Stimulated activated CD8-positive, alpha-beta memory T cell treated with anti-CD3 and anti-CD28 coated beads, Interleukin-12 subunit alpha, Interleukin-12 subunit beta, amount 100 ng/mL, for 4 hours (primary cell): ENCODE measurements around the gene AMH.

Experiments used
- DNase-seq: peaks from one replicate; pipeline ENCODE4 v3.0.0-alpha.2; 2020; ENCODE audit warnings: low read depth

AMH gene

DNA sequence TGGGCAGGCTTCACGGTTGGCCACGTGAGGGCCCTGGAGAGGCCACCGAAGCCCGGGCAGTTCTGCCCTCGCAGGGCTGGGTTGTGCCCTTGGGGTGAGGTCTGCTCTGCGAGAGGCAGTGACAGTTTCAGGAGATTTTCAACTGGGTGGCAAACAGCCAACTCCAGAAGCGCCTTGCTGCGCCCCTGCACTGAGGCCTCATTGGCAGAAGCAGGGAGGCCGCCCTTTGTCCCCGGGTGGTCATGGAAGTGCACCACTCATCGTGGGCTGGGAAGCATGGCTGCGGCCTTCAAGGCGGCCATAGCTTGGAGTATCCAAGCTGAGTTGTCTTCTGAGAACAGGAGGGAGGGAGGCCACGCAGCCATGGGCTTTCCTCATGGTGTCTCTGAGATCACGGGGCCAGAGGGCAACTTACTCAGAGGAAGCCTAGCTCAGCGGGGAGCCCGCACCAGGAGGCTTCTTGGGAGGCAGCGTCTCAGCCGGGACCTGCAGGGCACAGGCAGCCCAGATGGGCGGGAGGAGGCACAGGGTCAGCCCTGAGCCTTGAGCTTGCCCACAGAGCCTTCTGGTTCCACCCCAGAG is 27.8 kb upstream of the AMH start:
- DNase-seq, result no peak

DNA sequence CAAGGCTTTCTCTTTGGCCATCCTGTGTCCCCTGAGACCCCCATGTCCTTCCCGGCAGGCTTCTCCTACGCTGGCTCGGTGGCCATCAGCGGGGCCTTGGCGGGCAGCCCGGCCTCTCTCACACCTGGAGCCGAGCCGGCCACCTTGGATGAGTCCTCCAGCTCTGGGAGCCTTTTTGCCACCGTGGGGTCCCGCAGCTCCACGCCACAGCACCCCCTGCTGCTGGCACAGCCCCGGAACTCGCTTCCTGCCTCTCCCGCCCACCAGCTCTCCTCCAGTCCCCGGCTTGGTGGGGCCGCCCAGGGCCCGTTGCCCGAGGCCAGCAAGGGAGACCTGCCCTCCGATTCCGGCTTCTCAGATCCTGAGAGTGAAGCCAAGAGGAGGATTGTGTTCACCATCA is 27.2 kb upstream of the AMH start:
- DNase-seq, result no peak

DNA sequence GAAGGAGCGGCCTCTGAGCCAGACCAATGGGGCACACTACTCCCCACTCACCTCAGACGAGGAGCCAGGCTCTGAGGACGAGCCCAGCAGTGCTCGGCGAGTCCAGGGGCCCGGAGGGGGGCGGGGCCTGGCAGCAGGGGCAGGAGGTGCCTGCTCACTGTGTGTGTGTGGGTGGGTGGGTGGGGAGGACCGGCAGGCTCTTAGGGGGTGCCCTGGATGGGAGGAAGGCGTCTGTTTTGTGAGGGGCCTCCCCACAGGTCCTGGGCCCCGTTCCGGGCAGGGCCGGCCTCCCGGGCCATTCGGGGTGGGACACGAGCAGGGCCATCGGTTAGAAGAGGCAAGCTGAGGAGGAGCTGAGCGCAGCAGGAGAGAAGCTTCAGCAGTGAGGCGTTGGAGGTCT is 25.7 kb upstream of the AMH start:
- no peak for DNase-seq

DNA sequence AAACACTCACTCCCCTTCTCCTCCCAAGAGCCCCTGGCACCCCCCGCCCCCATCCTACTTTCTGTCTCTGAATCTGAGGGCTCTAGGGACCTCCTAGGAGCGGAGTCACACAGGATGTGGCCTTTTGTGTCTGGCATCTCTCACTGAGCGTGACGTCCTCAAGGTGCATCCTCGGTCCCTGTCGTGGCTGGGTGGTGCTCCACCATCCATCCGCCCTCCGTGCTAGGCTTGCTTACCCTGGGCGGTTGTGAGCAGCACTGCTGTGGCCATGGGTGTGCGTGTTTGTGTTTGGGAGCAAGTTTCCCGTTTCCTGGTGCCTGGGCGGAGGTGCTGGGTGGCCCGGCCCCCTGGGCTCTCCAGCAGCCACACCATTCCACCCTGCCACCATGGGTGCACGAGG is 25.2 kb upstream of the AMH start:
- no peak for DNase-seq

DNA sequence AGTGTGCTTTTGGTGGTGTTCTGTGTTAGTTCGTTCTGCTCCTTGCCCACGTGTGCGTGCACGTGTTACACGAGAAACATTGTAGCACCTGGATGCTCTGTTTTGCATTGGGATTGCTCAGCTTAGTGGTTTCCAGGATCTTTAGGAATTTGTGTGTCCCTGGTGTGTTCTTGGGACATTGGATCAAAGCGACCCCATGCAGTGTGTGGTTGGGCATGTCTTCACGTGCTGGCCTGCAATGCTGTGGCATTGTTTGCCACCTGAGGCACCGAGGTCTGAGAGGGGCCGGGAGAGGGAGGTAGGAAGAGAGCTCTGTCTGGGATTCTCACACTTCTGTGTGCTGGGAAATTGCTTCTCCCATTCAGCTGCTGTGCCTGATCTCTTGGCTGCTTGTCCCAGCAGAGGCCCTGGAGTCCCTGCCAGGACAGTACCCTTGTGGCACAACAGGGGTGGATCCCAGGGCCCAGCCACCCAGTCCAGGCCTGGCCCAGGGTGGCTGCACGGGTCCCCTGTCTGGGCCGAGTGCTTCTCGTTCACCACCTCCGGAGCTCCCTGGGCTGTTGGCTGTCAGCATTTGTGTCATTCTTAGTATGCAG is 24.3 kb upstream of the AMH start:
- no peak for DNase-seq

DNA sequence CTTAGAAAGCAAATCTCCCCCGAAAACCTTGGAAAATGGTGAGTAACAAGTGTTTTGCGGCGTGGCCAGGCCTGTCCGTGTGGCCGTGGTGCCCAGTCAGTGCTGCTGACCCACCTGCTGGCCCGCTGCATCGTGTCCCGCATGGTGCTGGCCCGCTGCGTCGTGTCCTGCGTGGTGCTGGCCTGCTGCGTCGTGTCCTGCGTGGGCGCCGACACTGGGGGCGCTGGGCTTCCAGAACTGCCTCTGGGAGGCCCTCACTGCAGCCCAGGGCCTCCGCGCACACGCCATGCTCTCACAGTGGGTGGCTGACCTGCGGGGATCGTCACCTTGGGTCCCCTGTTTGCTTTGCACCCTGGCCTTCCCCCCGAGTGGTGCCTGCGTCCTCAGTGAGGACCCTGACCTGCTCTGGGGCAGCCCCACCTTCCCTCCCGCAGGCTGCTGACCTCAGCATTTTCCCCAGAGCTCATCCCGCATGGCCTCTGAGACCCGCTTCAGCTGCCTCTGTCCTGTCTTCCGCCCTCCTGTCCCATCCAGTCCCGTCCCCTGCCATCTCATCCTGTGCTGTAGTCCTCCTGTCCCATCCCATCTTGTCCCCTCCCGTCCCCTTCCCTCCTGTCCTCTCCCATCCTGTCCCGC is 23.6 kb upstream of the AMH start:
- DNase-seq, result no peak

DNA sequence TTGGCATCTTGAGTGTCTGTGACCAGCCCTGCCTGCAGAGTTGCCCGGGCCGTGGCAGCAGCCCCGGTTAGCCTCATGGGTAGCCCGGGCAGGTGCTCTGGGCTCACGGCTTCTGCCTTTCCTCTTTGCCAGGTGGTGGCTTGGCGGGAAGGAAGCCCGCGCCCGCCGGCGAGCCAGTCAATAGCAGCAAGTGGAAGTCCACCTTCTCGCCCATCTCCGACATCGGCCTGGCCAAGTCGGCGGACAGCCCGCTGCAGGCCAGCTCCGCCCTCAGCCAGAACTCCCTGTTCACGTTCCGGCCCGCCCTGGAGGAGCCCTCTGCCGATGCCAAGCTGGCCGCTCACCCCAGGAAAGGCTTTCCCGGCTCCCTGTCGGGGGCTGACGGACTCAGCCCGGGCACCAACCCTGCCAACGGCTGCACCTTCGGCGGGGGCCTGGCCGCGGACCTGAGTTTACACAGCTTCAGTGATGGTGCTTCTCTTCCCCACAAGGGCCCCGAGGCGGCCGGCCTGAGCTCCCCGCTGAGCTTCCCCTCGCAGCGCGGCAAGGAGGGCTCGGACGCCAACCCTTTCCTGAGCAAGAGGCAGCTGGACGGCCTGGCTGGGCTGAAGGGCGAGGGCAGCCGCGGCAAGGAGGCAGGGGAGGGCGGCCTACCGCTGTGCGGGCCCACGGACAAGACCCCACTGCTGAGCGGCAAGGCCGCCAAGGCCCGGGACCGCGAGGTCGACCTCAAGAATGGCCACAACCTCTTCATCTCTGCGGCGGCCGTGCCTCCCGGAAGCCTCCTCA is 22.9 kb upstream of the AMH start:
- DNase-seq, result no peak

DNA sequence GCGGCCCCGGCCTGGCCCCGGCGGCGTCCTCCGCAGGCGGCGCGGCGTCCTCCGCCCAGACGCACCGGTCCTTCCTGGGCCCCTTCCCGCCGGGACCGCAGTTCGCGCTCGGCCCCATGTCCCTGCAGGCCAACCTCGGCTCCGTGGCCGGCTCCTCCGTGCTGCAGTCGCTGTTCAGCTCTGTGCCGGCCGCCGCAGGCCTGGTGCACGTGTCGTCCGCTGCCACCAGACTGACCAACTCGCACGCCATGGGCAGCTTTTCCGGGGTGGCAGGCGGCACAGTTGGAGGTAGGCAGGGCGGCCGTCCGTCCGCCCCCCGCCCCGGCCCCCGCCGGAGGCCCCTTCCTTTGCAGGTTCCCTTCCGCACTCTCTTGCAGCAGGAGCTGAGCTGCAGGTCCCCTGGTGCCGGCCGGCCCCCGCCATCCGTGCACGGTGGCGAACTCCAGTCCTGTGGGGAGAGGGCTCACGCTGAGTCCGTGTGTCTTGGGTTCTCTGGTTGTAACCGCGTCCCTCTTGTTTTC is 22.2 kb upstream of the AMH start:
- DNase-seq, result no peak

DNA sequence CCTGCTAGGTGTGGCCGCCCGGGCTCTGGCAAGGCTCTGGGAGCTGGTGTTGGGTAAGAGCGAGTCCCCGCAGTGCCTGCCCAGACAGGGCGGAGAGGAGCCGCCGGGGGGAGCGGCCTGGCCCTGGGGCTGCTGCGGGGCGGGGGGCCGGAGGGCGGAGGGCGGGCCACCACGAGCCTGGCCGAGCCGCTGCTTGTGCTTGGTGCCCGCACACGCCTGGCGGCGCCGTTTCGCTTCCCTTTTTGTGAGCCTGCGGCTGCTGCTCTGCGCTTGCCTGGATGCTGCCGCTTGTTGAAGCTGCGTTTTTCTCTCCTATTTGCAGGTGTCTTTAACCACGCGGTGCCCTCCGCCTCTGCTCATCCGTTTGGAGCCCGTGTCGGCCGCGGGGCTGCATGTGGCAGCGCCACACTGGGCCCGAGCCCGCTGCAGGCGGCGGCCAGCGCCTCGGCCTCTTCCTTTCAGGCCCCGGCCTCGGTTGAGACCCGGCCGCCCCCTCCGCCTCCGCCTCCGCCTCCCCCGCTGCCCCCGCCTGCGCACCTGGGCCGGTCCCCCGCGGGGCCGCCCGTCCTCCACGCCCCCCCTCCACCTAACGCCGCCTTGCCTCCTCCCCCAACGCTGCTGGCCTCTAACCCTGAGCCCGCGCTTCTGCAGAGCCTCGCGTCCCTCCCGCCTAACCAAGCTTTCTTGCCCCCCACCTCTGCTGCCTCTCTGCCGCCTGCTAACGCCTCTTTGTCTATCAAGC is 21.5 kb upstream of the AMH start:
- DNase-seq, result no peak

DNA sequence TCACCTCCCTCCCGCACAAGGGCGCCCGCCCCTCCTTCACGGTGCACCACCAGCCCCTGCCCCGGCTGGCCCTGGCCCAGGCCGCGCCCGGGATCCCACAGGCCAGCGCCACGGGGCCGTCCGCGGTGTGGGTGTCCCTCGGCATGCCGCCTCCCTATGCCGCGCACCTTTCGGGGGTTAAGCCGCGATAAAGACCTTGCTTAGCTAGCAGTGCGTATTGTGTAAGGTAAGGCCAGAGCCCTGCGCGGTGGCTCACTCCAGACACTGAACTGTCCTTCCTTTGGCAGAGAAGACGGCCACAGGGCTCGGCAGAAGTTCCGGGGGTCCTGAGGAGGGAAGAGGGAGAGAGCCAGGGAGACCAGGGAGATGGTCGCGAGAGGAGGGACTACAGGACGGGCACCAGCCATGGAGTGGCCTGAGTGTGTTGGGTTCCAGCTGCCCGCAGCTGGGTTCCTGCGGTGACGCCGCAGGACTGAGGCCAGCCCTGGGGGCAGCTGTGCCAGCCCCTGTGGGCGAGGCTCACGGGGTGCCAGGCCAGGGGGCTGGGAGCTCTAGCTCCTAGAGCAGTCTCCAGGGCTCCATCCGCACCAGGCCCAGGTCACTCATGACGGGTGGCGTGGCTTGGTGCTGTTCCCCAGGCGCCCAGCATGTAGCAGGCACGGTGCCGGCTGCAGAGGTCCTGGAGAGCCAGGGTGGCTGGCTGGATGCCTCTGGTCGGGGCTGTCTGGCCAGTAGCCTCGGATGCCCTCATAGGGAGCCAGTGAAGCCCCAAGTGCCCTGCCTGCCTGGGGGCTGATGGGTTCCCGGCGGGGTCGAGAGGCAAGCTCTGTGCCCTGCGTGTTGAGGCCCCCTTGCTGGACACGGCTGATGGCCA is 20.7 kb upstream of the AMH start:
- no peak for DNase-seq

DNA sequence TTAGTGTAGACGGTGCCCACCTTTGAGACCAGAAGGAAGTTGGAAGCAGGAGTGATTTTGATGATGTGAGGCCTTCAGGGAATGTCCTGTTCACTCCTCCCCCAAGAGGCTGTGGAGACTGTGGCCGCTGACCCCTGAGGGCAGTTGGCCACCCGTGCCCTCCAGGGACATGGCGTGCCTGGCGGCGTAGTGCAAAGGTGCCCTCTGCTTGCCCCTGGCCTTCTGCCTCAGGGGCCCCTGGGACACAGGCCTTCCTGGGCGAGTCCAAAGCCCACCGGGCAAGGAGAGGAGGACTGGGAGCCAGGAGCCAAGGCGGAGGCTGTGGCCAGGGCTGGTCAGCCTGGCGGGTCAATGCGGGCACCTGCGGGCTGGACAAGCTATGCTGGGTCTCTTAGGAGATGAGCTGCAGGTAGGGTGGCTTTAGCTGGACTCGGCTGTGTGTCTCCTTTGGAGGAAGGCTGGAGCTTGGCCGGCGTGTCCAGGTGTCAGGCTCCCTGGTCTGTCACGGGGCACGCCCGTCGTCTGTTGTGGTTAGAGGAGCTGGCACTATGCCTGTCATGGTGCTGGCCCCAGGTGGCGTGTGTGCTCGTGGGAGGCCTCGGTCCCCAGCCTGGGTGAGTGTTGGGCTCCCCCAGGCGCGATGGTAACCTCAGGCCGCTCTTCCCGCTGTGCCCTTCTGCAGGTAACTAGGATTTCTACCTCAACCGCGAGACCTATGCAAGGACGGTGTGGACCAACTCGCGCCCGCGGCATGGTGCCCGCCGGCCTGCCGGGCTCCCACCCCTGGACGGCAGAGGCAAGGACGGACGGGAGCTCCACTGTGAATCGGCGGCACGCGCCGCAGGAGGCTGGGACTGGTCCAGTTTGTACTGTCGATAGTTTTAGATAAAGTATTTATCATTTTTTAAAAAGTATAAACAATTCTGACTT is 19.8 kb upstream of the AMH start:
- DNase-seq, result no peak

DNA sequence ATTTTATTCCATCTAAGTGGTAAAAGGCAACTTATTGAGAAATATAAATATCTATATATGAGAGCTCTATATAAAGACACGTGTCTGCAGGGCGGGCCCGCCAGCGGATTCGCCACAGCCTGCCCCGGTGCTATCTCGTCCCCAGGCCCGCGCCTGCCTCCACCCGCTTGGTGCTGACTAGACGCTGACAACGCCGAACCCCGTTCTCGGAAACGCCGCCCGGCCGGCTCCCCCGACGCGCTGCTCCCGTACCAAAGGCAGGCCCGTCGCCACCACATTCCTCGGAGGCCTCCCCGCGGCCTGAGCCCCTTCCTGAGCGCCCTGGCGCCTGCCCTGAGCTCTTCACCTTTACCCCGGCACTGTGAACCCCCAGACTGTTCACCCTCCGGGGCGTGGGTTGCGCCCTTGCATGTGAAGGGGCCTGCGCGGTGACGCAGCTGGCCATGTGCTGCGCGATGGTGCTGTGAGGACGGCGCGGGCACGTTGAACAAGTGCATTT is 19.0 kb upstream of the AMH start:
- no peak for DNase-seq

DNA sequence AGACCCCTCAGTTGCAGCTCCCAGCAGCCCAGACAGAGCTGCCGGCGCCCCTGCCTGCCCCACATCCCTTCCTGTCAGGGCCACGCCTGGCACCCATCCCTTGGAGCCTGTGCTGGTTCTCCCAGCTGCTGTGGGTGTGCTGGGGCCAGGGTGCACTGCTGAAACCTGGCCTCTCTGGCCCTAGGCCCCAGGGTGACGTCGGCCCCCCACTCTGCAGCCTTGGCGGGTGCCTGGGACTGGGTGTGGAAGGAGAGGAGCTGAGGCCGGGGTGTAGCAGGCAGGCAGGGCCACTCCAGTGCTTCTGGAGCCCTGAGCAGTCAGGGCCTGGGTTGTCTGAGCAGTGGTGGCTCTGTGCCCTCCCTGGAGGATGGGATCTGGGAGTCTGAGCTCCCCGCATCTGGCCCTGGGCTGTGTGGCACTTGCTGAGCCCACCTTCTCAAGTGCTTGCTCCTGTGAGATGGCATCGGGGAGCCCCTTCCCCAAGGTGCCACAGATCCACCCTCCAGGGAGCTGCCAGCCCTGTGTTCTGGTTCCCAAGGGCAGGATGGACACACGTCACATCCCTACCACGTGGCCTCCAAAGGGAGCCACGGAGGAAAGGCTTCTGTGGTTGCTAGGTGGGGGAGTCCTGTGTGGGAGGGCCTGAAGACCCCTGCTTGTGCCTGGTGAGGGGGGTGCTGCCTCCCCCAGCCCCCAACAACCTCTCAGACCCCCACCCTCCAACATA is 18.2 kb upstream of the AMH start:
- DNase-seq, result no peak

DNA sequence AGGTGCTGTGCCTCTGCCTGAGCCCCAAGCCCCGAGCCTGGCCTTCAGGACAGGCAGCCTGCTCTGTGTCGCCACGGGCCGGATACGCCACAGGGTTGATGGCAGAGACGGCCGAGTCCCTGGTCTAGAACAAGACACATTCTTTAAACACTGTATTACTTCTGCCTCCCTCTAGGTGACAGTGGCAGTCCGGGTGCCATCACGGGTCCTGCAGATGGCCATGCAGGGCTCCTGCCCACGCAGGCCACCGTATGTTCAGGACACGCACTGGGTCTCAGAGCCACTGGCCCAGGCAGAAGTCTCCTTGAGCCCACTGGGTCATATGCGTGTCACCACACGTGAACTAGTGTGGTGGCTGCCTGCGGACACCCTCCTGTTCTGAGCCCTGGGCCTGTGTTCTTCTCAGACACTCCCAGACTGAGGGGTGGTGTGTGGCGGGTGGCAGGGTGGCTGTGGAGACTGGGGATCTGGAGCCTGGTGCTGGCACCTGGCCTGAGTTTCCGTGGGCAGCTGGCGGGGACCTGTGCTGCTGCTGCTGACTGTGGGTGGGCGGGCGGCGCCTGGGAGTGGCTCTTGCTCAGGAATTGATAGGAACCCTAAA is 17.4 kb upstream of the AMH start:
- no peak for DNase-seq

DNA sequence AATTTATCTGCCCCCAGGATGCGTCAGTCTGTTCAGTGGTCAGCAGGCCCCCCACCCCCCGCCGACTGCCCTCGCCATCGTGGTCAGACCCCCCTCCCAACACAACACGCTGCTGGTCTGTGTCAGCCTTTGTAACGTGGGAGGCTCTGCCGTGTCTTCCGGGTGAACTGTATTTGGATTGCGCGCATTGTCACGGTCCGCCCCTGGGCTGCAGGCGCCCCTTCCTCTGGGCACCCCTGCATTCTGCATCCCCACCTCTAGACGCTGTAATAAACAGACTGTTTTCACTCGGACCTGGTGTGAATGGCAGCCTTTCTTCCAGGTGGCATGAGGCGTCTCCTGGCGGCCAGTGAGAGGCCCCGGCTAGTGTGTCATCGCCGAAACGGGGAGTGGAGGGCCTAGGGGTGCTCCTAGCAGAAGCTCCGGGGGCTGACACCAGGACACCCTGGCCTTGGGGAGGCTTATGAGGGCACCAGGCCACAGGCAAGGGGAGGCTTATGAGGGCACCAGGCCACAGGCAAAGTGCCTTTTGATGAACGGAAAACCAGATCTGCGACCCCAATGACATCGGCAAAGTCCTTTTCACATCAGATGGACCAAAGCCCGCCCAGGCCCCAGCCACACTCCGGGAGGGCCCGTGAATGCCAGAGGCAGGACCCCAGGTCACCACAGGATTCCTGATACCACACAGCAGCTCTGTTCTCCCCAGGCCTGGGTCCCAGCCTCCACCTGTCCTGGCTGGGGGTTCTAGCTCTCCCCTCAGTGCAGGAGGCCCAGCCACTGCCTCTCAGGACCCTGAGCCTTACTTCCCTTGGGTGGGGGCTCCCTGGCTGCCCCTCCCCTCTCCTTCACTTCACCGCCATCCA is 16.6 kb upstream of the AMH start:
- DNase-seq, result no peak

DNA sequence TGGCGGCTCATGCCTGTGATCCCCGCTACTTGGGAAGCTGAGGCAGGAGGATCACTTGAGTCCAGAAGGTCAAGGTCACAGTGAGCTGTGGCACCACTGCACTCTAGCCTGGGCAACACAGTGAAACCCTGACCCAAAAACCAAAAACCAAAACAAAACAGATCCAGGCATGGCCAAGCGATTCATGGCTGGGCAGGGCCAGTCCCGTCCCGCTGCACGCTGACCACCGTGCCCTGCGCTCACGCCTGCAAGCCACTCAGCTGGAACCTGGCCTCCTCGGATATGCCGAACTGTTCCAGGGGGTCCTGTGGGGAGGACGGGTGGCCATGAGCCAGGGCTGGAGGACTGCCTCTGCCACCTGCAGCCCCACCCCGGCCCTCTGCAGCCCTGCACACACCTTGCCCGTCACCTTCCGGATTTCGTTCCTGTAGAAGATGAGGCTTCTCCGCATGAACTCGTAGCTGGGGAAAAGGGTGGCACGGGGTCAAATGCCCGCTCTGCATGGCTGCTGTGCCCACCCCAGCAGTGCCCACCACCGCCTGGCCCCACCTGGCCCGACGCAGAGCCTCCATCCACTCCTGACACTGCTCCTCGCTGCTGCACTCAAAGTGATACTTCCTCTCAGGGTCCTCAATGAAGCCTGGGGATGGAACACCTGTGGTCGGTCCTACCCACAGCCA is 15.4 kb upstream of the AMH start:
- DNase-seq, result no peak

DNA sequence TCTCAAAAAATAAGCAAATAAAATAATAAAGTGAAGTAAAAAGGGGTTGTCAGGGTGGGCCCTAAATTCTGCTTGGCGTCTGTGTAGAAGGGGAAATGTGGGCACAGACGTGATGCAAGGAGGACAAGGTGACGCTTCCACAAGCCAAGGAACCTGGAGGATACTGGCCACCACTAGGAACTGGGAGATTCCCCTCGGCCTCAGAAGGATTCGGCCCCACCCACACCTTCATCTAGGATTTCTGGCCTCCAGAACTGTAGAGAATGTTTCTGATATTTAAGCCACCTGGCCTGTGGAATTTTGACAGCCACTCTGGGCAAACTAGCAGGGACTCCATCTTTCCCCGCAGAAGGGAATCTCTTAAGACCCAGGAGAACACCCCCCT is 14.1 kb upstream of the AMH start:
- no peak for DNase-seq
